Keratinocyte (primary cell): ENCODE results near the gene NOS1. TPM values are rescaled to one million over a fixed set of nuclear protein-coding genes. Genes with fewer than 3 reads are reported as not detected.

ENCODE experiments used
- DNase-seq: peaks from one replicate; pipeline ENCODE4 v3.0.0-alpha.2; 2011; ENCODE audit warnings: low read depth, missing footprints, low spot score
- FAIRE-seq: peaks from 2 replicates; lab custom pipeline; 2011; peaks lifted over from hg19 to GRCh38; lab: Jason Lieb, UNC
- H2AFZ ChIP-seq: 2 replicates; pipeline ENCODE4 v1.6.0; 2012; ENCODE audit warnings: low read length, control low read depth, inconsistent platforms; ENCODE audit not compliant: control insufficient read depth
- H3K27ac ChIP-seq: 2 replicates; pipeline ENCODE4 v1.5.1; 2011; ENCODE audit warnings: low read length; ENCODE audit not compliant: control insufficient read depth, insufficient read depth
- H3K27me3 ChIP-seq: 3 replicates; pipeline ENCODE4 v1.6.0; 2011; ENCODE audit warnings: low read length; ENCODE audit not compliant: control insufficient read depth, insufficient read depth; ENCODE audit errors: extremely low read depth
- H3K36me3 ChIP-seq, 2 experiments: 2 replicates in 1 of 2; 3 replicates in 1 of 2; pipeline ENCODE4 v1.5.1; 2011; ENCODE audit warnings: low read length in 2 of 2, mild to moderate bottlenecking in 1 of 2; ENCODE audit not compliant: control insufficient read depth in 2 of 2, insufficient read depth in 2 of 2; ENCODE audit errors: extremely low read depth in 1 of 2
- H3K4me1 ChIP-seq: 3 replicates; pipeline ENCODE4 v1.5.1; 2011; ENCODE audit warnings: low read length; ENCODE audit not compliant: control insufficient read depth, insufficient read depth; ENCODE audit errors: extremely low read depth
- H3K4me2 ChIP-seq: 3 replicates; pipeline ENCODE4 v1.6.0; 2011; ENCODE audit warnings: low read depth, low read length; ENCODE audit not compliant: control insufficient read depth, insufficient read depth; ENCODE audit errors: extremely low read depth
- H3K4me3 ChIP-seq, 3 experiments: fragments of 200-600 bp in 1 of 3; sonication (generic) in 1 of 3; 2 replicates in 2 of 3; 3 replicates in 1 of 3; pipeline ENCODE4 v1.5.1; 2011 to 2016; ENCODE audit warnings: low read length in 3 of 3, mild to moderate bottlenecking in 3 of 3, control low read depth in 2 of 3, inconsistent platforms in 1 of 3, low read depth in 1 of 3, mixed read lengths in 1 of 3, mixed run types in 1 of 3, moderate library complexity in 1 of 3; ENCODE audit not compliant: control insufficient read depth in 2 of 3, insufficient read depth in 2 of 3; ENCODE audit errors: extremely low read depth in 1 of 3
- H3K79me2 ChIP-seq: 2 replicates; pipeline ENCODE4 v1.6.0; 2012; ENCODE audit warnings: low read length; ENCODE audit not compliant: control insufficient read depth, insufficient read depth
- H3K9ac ChIP-seq: 3 replicates; pipeline ENCODE4 v1.6.0; 2011; ENCODE audit warnings: low read length; ENCODE audit not compliant: control insufficient read depth, insufficient read depth; ENCODE audit errors: extremely low read depth
- H3K9me1 ChIP-seq: 3 replicates; pipeline ENCODE4 v1.6.0; 2011; ENCODE audit warnings: low read length; ENCODE audit not compliant: control insufficient read depth, insufficient read depth; ENCODE audit errors: extremely low read depth
- H3K9me3 ChIP-seq: 2 replicates; pipeline ENCODE4 v1.5.1; 2012; ENCODE audit warnings: low read depth, low read length; ENCODE audit not compliant: control insufficient read depth
- H4K20me1 ChIP-seq: 3 replicates; pipeline ENCODE4 v1.6.0; 2011; ENCODE audit warnings: low read length; ENCODE audit not compliant: control insufficient read depth, insufficient read depth; ENCODE audit errors: extremely low read depth
- EZH2 ChIP-seq: IDR thresholded peaks from one replicate; pipeline ENCODE4 v1.6.1; 2012; ENCODE audit warnings: inconsistent platforms, mild to moderate bottlenecking, low read length, moderate library complexity
- dilution Hi-C: fragments of 300-500 bp; cut with MboI; formaldehyde crosslinking; loops from one replicate; pipeline ENCODE4 v1.7.0; 2020; ENCODE audit warnings: low sequenced_read_pairs; ENCODE audit not compliant: extremely low pct_ligation_motif_present
- polyA plus RNA-seq, 5 experiments: library from polyadenylated mRNA; depleted of rRNA in 3 of 5; stranded (reverse) in 3 of 5; stranded (forward) in 1 of 5; unstranded in 1 of 5; fragments of >200 nt; gene quantifications; 1 replicate in 1 of 5; 2 replicates in 3 of 5; 3 replicates in 1 of 5; pipeline versions ENCODE4 v1.2.1 to v1.2.3, GENCODE V29; 2011 to 2012; ENCODE audit warnings: missing spikeins in 2 of 5, low read depth in 1 of 5, low replicate concordance in 1 of 5
- TF ChIP-seq, protein P1 (sequence below), 3 experiments: IDR thresholded peaks in 1 of 3; conservative IDR thresholded peaks in 1 of 3; optimal IDR thresholded peaks in 1 of 3; 2 replicates in 2 of 3; 3 replicates in 1 of 3; pipeline versions ENCODE3 to v1.5.1; 2011; ENCODE audit warnings: low read length in 3 of 3, mild to moderate bottlenecking in 3 of 3, moderate library complexity in 2 of 3, control low read depth in 1 of 3, inconsistent platforms in 1 of 3; ENCODE audit not compliant: insufficient read depth in 2 of 3; ENCODE audit errors: extremely low read depth in 1 of 3

Gene NOS1
- polyA plus RNA-seq, 1 donor (not counting 4 experiments of a cell fraction or from before 2014, with no cell fraction given) = 5.6 TPM

DNA sequence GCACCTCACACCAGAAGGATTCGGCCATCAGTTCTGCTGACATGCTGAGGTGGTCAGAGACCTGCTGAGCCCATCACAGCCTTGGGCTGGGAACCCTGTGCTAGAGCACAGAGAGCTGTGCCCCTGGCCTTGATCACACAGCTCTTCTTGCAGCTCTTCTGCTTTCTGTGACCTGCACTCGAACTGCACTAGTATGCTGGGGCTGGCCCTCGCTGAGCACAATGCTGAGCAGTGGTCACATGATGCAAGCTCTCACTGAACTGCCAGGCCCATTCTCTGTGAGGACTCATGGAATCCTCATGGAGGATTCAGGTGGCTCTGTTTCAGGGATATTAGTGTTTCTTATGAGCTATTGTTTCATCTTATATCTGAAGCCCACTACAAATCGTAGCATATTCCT is 193.7 kb downstream of the NOS1 start:
- Histone ChIP-seq H3K79me2 (no peaks in the 10 kb centered on the region), H3K9ac (no peak overlapping the region), H3K9me3 (no peaks in the 10 kb centered on the region), H2AFZ (no peak overlapping the region), H3K4me3 (no peak overlapping the region), H3K9me1 (no peaks in the 10 kb centered on the region), H3K27me3 (no peaks in the 10 kb centered on the region), H3K27ac (no peak overlapping the region), H3K36me3 (peaks cover 16 to 22% of the 10 kb centered on the region in 2 experiments), H3K4me1 (no peaks in the 10 kb centered on the region), H4K20me1 (no peaks in the 10 kb centered on the region), H3K4me2 (no peak overlapping the region)
- no peak for DNase-seq
- no peak for FAIRE-seq
- TF ChIP-seq EZH2 = no peak
- TF ChIP-seq, protein P1, sequence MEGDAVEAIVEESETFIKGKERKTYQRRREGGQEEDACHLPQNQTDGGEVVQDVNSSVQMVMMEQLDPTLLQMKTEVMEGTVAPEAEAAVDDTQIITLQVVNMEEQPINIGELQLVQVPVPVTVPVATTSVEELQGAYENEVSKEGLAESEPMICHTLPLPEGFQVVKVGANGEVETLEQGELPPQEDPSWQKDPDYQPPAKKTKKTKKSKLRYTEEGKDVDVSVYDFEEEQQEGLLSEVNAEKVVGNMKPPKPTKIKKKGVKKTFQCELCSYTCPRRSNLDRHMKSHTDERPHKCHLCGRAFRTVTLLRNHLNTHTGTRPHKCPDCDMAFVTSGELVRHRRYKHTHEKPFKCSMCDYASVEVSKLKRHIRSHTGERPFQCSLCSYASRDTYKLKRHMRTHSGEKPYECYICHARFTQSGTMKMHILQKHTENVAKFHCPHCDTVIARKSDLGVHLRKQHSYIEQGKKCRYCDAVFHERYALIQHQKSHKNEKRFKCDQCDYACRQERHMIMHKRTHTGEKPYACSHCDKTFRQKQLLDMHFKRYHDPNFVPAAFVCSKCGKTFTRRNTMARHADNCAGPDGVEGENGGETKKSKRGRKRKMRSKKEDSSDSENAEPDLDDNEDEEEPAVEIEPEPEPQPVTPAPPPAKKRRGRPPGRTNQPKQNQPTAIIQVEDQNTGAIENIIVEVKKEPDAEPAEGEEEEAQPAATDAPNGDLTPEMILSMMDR (optimal IDR thresholded peaks at IDR 0.05 in 1 of 3, IDR thresholded peaks at IDR 0.05 in 1 of 3, conservative IDR thresholded peaks at IDR 0.05 in 1 of 3; ENCODE audit: extremely low read depth in 1 of 3, insufficient read depth in 2 of 3, low read length in 3 of 3) = no peak
- dilution Hi-C loops = no loop called here

DNA sequence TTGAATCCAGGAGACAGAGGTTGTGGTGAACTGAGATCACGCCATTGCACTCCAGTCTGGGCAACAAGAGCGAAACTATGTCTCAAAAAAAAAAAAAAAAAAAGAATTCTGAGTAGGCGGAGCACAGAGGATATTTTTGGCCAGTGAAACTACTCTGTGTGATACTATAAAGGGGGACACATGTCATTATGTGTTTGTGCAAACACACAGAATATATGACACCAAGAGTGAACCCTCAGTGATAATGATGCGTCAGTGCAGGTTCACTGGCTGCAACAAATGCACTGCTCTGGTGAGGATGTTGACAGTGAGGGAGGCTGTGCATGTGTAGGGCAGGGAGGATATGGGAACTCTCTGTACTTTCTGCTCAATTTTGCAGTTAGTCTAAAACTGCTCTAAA is 195.3 kb downstream of the NOS1 start:
- H3K27me3 ChIP-seq = no peaks in the 10 kb centered on the region
- FAIRE-seq = no peak
- dilution Hi-C loops = no loop called here

More for the DNA sequence above, 195.3 kb downstream of the NOS1 start:
- H2AFZ ChIP-seq = no peak overlapping the region
- no peaks in the 10 kb centered on the region for H3K4me1 ChIP-seq
- H3K9me3 ChIP-seq = no peaks in the 10 kb centered on the region
- no peaks in the 10 kb centered on the region for H3K79me2 ChIP-seq
- DNase-seq = no peak
- H3K36me3 ChIP-seq = peaks cover 26% of the 10 kb centered on the region in 2 experiments
- TF ChIP-seq, protein P1 (optimal IDR thresholded peaks at IDR 0.05 in 1 of 3, IDR thresholded peaks at IDR 0.05 in 1 of 3, conservative IDR thresholded peaks at IDR 0.05 in 1 of 3; ENCODE audit: extremely low read depth in 1 of 3, insufficient read depth in 2 of 3, low read length in 3 of 3) = no peak
- TF ChIP-seq EZH2 = no peak
- no peak overlapping the region for H3K27ac ChIP-seq
- no peaks in the 10 kb centered on the region for H3K9me1 ChIP-seq
- no peak overlapping the region for H3K4me3 ChIP-seq
- no peak overlapping the region for H3K9ac ChIP-seq
- no peak overlapping the region for H3K4me2 ChIP-seq
- no peaks in the 10 kb centered on the region for H4K20me1 ChIP-seq
